ENCODE data around the gene TBC1D24.

Gene TBC1D24

GRCh38 chr16:2457267-2457666 lies 17.7 kb upstream of the TBC1D24 start:
- no peak overlapping the region for H3K4me3 Mint-ChIP-seq
- peaks cover 18% of the 10 kb centered on the region for H3K4me1 Mint-ChIP-seq

GRCh38 chr16:2457946-2458345 lies 17.0 kb upstream of the TBC1D24 start:
- Mint-ChIP-seq H3K4me3 (no peak overlapping the region), H3K9me3 (no peaks in the 10 kb centered on the region), H3K27me3 (no peaks in the 10 kb centered on the region), H3K4me1 (peaks cover 18% of the 10 kb centered on the region), H3K36me3 (peaks cover 37% of the 10 kb centered on the region), H3K27ac (no peak overlapping the region)
- CTCF ChIA-PET: no interaction called here
- no peak for DNase-seq

More at GRCh38 chr16:2457267-2457666, 17.7 kb upstream of the TBC1D24 start:
- CTCF ChIA-PET: no interaction called here
- DNase-seq: no peak
- no peaks in the 10 kb centered on the region for H3K9me3 Mint-ChIP-seq
- H3K27me3 Mint-ChIP-seq: no peaks in the 10 kb centered on the region
- no peak overlapping the region for H3K27ac Mint-ChIP-seq
- peaks cover 44% of the 10 kb centered on the region for H3K36me3 Mint-ChIP-seq

DNA sequence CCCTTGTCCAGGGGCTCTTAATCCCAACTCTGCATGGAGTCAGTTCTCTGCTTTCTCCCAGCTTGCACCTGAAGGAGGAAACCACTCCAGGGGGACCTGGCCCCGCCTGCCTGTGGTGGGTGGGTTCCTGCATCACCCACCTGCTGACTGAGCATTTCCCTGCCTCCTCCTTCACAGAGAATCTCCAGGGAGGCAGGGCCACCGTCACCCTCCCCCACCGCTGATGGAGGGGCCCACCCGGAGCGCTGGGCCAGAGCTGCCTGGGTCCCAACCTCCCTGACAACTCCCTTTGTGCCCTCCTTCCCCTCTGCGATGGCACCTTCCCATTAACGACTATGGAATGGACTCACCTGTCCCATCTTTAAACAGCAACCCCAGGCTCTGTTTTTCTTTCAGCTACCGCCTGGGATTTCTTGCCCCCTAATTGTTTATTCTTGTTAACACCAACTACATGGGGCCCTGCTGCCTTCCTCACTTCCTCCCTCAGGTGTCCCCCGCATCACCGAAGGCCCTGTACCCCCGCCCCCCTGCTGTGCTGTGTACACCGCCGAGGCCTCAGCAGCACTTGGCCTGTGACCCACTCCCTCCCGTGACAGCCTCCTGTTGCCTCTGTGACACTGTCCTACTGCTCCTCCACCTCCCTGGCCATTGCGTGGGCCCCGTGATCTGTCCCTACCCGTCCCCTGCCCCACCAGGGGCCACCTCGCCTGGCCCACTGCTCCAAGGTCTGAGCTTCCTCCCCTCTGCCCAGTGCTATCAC lies 15.9 kb upstream of the TBC1D24 start:
- peaks cover 28% of the 10 kb centered on the region for H3K36me3 Mint-ChIP-seq
- peak overlapping the region; percentile 73 for H3K4me3 Mint-ChIP-seq
- H3K9me3 Mint-ChIP-seq: no peaks in the 10 kb centered on the region
- no peaks in the 10 kb centered on the region for H3K27me3 Mint-ChIP-seq
- CTCF ChIA-PET: interaction anchor here (0.9 to 1.1 kb wide), 2 partner anchors 8 to 15 kb away, joined by 3 to 4 read pairs; no protein-coding TSS in a partner anchor
- peaks cover 18% of the 10 kb centered on the region for H3K4me1 Mint-ChIP-seq
- H3K27ac Mint-ChIP-seq: peak overlapping the region; percentile 88
- no peak for DNase-seq

DNA sequence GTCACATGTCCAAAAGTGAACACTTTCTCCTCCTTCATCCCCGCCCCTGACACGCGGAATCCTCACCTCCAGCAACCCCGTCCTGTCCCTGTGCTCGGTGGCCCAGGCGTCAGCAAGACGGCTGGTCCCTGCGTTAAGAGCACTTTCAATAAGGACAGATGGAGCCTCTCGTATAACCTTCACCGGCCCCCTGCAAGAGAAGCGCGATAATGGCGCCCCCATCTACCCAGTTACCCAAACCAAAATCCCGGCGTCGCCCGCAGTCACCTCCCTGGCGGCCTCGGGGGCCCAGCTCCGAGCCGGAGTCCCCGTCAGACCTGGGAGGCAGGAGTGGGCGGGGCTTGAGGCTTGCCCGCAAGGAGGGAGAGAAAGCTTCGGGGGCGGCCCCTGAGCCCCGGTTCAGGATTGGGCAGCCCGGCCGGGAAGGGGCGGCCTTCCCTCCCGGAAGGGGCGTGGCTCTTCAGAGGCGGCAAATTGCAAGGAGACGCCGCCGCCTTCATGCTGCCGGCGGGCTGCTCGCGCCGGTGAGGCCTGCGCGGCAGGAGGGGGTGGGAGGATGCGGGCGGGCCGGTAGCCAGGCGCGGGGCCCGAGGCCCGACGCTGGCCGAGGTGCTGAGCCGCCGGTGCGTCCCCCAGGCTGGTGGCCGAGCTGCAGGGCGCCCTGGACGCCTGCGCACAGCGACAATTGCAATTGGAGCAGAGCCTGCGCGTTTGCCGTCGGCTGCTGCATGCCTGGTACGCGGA lies 15.1 kb upstream of the TBC1D24 start, which contains the start of gene TEDC2:
TSS of gene TEDC2 (plus strand) at position 463 of the 744 bp plus-strand sequence. CDS start at position 499, 36 bp downstream.
- H3K9me3 Mint-ChIP-seq: no peaks in the 10 kb centered on the region
- H3K4me3 Mint-ChIP-seq: peak within 1 kb of the TSS; percentile 73
- CTCF ChIA-PET: interaction anchor here (0.9 to 1.1 kb wide), 2 partner anchors 9 to 16 kb away, joined by 3 to 4 read pairs; no protein-coding TSS in a partner anchor
- no peaks in the 10 kb centered on the region for H3K27me3 Mint-ChIP-seq
- H3K27ac Mint-ChIP-seq: peak within 1 kb of the TSS; percentile 88
- H3K4me1 Mint-ChIP-seq: peaks cover 18% of the 10 kb centered on the region
- DNase-seq: peak; percentile 99
- peaks cover 26% of the 10 kb centered on the region for H3K36me3 Mint-ChIP-seq

- H3K27ac Mint-ChIP-seq: no peak overlapping the region
- CTCF ChIA-PET: no interaction called here
- no peak for DNase-seq
- no peaks in the 10 kb centered on the region for H3K27me3 Mint-ChIP-seq
- H3K4me1 Mint-ChIP-seq: peaks cover 18% of the 10 kb centered on the region
- peaks cover 21% of the 10 kb centered on the region for H3K36me3 Mint-ChIP-seq
- H3K9me3 Mint-ChIP-seq: no peaks in the 10 kb centered on the region
- peak overlapping the region; percentile 73 for H3K4me3 Mint-ChIP-seq
These were observed 14.6 kb upstream of the TBC1D24 start for GRCh38 chr16:2460391-2460713.

- no peak for DNase-seq
- peaks cover 18% of the 10 kb centered on the region for H3K4me1 Mint-ChIP-seq
- H3K4me3 Mint-ChIP-seq: peak overlapping the region; percentile 57
- CTCF ChIA-PET: interaction anchor here (1.5 kb wide), 1 partner anchor 12 kb away, joined by 3 read pairs; no protein-coding TSS in a partner anchor
- peak overlapping the region; percentile 24 for H3K27ac Mint-ChIP-seq
- H3K27me3 Mint-ChIP-seq: peaks cover under 1% of the 10 kb centered on the region
- peaks cover 17% of the 10 kb centered on the region for H3K36me3 Mint-ChIP-seq
- no peaks in the 10 kb centered on the region for H3K9me3 Mint-ChIP-seq
These were observed 14.0 kb upstream of the TBC1D24 start for GRCh38 chr16:2460916-2461315.

GRCh38 chr16:2462031-2462866 lies 12.7 kb upstream of the TBC1D24 start:
- H3K27me3 Mint-ChIP-seq: peaks cover 14% of the 10 kb centered on the region
- H3K4me3 Mint-ChIP-seq: no peak overlapping the region
- H3K4me1 Mint-ChIP-seq: peaks cover 16% of the 10 kb centered on the region
- no peak for DNase-seq
- no peak overlapping the region for H3K27ac Mint-ChIP-seq
- peaks cover 7% of the 10 kb centered on the region for H3K36me3 Mint-ChIP-seq
- CTCF ChIA-PET: interaction anchor here (1.4 to 1.5 kb wide), 2 partner anchors 11 to 13 kb away, joined by 3 read pairs; partner anchors contain the start of gene TBC1D24
- no peaks in the 10 kb centered on the region for H3K9me3 Mint-ChIP-seq

DNA sequence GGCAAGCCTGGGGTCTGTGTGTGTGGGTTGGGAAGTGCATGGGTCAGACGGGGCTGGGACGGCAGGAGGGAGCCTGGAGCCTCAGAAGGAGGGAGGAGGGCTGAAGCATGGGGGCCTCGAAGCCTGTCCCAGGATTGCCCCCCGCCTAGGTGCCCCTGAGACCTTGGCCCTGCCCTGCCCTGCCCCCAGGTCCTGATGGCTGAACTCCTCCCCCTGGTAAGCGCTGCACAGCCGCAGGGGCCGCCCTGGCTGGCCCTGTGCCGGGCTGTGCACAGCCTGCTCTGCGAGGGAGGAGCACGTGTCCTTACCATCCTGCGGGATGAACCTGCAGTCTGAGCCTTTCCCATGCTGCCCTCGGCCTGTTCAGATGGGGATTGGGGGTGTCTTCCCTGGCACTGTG lies 10.6 kb upstream of the TBC1D24 start:
- Mint-ChIP-seq H3K9me3 (no peaks in the 10 kb centered on the region), H3K27ac (no peak overlapping the region), H3K4me1 (peaks cover 12% of the 10 kb centered on the region), H3K4me3 (no peak overlapping the region), H3K27me3 (peaks cover 35% of the 10 kb centered on the region), H3K36me3 (peaks cover 2% of the 10 kb centered on the region)
- CTCF ChIA-PET: no interaction called here
- no peak for DNase-seq

- DNase-seq: no peak
- Mint-ChIP-seq H3K9me3 (no peaks in the 10 kb centered on the region), H3K4me3 (no peak overlapping the region), H3K27me3 (peaks cover 50% of the 10 kb centered on the region), H3K27ac (no peak overlapping the region), H3K36me3 (no peaks in the 10 kb centered on the region), H3K4me1 (peaks cover 5% of the 10 kb centered on the region)
- CTCF ChIA-PET: interaction anchor here (0.9 kb wide), 1 partner anchor 240 kb away, joined by 6 read pairs; no protein-coding TSS in a partner anchor
These were observed 9.1 kb upstream of the TBC1D24 start for GRCh38 chr16:2465653-2466415.

DNA sequence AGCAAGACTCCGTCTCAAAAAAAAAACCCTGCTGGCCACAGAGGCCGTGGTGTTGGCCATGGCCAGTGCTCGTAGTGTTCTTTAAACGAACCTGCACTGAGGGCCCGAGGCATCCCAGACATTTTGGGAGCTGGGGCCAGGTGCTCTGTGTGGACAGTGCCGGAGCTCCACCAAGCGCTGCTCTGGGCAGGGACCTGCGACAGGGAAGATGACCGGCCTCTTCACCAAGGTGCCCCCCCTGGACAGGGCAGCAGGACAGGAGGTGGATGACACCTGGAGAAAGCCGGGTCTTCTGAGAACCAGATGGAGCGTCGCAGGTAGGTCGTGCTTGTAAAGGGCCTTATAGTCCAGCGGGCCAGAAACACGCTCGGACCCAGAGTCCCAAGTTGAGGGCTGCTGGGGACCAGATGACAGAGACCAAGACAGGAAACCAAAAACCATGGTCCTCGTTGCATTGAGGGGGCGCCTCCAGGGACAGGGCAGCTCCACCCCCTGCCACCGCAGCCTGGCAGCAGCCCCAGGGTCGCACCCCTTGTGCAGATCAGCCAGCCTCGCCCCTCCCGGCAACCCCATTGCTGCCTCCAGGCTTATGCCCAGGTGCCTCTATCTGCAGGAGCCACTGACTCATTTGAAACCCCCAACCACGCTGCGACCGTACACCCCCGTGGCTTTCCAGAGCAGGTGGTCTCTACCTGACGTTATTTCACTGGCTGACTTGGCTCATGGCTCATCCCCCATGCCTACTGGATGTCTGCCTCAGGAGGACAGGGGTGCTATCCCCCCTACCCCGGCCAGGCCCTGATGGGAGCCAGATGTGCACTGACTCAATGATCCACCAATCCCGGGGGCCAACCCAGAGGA lies 8.0 kb upstream of the TBC1D24 start:
- CTCF ChIA-PET: no interaction called here
- Mint-ChIP-seq H3K4me1 (peaks cover 5% of the 10 kb centered on the region), H3K36me3 (no peaks in the 10 kb centered on the region), H3K27me3 (peaks cover 57% of the 10 kb centered on the region), H3K27ac (no peak overlapping the region), H3K9me3 (no peaks in the 10 kb centered on the region), H3K4me3 (no peak overlapping the region)
- DNase-seq: no peak

- Mint-ChIP-seq H3K9me3 (no peaks in the 10 kb centered on the region), H3K27ac (no peak overlapping the region), H3K27me3 (peaks cover 65% of the 10 kb centered on the region), H3K4me1 (peaks cover 5% of the 10 kb centered on the region), H3K4me3 (no peak overlapping the region), H3K36me3 (no peaks in the 10 kb centered on the region)
- DNase-seq: no peak
- CTCF ChIA-PET: no interaction called here
These were observed 7.2 kb upstream of the TBC1D24 start for GRCh38 chr16:2467528-2468232.

DNA sequence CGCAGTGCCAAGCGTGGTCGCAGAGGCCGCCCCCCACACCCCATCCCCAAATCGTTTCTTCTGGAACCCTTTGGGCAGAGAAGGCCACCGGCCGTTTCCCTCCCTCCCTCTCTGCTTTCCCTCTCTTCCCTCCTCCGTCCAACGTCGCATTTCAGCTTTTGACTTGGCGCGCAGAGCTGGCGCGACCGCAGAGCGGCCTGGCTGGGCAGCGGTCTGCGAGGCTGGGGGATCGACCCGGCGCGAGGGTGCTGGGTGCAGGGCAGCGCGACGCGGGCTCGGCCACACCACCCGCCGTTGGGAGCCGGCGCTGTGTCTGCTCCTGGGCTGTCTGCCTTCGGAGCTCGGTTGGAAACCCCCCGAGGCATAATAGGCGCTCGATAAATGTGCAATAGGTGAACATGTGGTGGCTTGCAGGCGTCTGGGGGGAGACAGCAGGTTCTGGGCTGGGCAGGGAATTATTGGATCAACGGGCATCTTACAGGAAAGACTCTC lies 6.6 kb upstream of the TBC1D24 start:
- no peak for DNase-seq
- CTCF ChIA-PET: interaction anchor here (2.0 kb wide), 1 partner anchor 18 kb away, joined by 5 read pairs; no protein-coding TSS in a partner anchor

More for the DNA sequence above, 6.6 kb upstream of the TBC1D24 start:
- no peaks in the 10 kb centered on the region for H3K36me3 Mint-ChIP-seq
- peaks cover 71% of the 10 kb centered on the region for H3K27me3 Mint-ChIP-seq
- no peak overlapping the region for H3K27ac Mint-ChIP-seq
- no peaks in the 10 kb centered on the region for H3K9me3 Mint-ChIP-seq
- H3K4me3 Mint-ChIP-seq: no peak overlapping the region
- peaks cover 9% of the 10 kb centered on the region for H3K4me1 Mint-ChIP-seq

Data from activated naive CD4-positive, alpha-beta T cell treated with anti-CD3 and anti-CD28 coated beads, Interleukin-2, amount 10 ng/mL, durations not matched to agents 7 days and 5 days (primary cell).